Kidney (tissue), 14 donors: Measurements from ENCODE around the gene PLEKHO1. TPM values are rescaled to one million over a fixed set of nuclear protein-coding genes. Genes with fewer than 3 reads are reported as not detected.

ENCODE experiments used
- DNase-seq, 5 donors: peaks; one replicate each; pipeline ENCODE4 v3.0.0-alpha.2; 2013 to 2020
- FAIRE-seq: peaks from 2 replicates; lab custom pipeline; 2012; peaks lifted over from hg19 to GRCh38; lab: Jason Lieb, UNC
- H3K27ac ChIP-seq, 2 donors: one replicate each; pipeline ENCODE4 v1.7.0; 2013; ENCODE audit warnings: low read depth in 2 of 2, low read length in 2 of 2, inconsistent platforms in 1 of 2
- H3K27me3 ChIP-seq: one replicate; pipeline ENCODE4 v1.7.1; 2013; ENCODE audit warnings: low read length, inconsistent platforms; ENCODE audit not compliant: control insufficient read depth, insufficient read depth
- H3K36me3 ChIP-seq, 3 donors: one replicate each; pipeline versions ENCODE4 v1.7.0 to v1.7.1; 2013; ENCODE audit warnings: low read length in 3 of 3, control low read depth in 1 of 3, inconsistent platforms in 1 of 3; ENCODE audit not compliant: insufficient read depth in 3 of 3, control insufficient read depth in 2 of 3
- H3K4me1 ChIP-seq, 3 donors: one replicate each; pipeline versions ENCODE4 v1.7.0 to v1.7.1; 2013; ENCODE audit warnings: low read length in 3 of 3, inconsistent platforms in 1 of 3, low read depth in 1 of 3; ENCODE audit not compliant: control insufficient read depth in 2 of 3, insufficient read depth in 2 of 3
- H3K4me3 ChIP-seq, 3 donors: one replicate each; pipeline versions ENCODE4 v1.7.0 to v1.8.1; 2013; ENCODE audit warnings: low read length in 3 of 3, control low read depth in 1 of 3, inconsistent platforms in 1 of 3
- H3K9ac ChIP-seq, 3 donors: one replicate each; pipeline versions ENCODE4 v1.7.0 to v1.7.1; 2013; ENCODE audit warnings: low read length in 3 of 3, control low read depth in 1 of 3, inconsistent platforms in 1 of 3
- H3K9me3 ChIP-seq, 3 donors: one replicate each; pipeline versions ENCODE4 v1.7.0 to v1.7.1; 2013; ENCODE audit warnings: low read length in 3 of 3, control low read depth in 1 of 3, inconsistent platforms in 1 of 3; ENCODE audit not compliant: control insufficient read depth in 2 of 3, insufficient read depth in 1 of 3
- intact Hi-C: fragments of 100-400 bp; cut with DNase I; formaldehyde crosslinking; loops from one replicate; pipeline ENCODE4 v1.11.1; 2022
- polyA plus RNA-seq: library from polyadenylated mRNA; stranded (reverse); fragments of 350-450 nt; fragmentation: Illumina TruSeq; extraction: RNeasy Lipid Tissue Mini Kit (QIAGEN cat#74804); gene quantifications from one replicate; pipeline ENCODE4 v1.2.3, GENCODE V29; 2014; ENCODE audit warnings: low read depth, low replicate concordance; ENCODE audit not compliant: insufficient read depth
- total RNA-seq: library from RNA; stranded (reverse); fragmentation: NEBNext Ultra II Directional; extraction: Animal tissue kit (Norgen Biotek cat#: 25700); gene quantifications from one replicate; pipeline ENCODE4 v1.2.1, GENCODE V29; 2021
- TF ChIP-seq, protein P1 (sequence below): IDR thresholded peaks from 3 replicates; pipeline ENCODE4 v1.5.1; 2012; ENCODE audit warnings: mild to moderate bottlenecking, moderate library complexity, borderline replicate concordance; ENCODE audit not compliant: insufficient read depth; ENCODE audit errors: extremely low read depth
- donor health status: control.
- donor health status: control.
- donor health status: control.
- donor health status: control.
- donor health status: control.
- donor health status: DM: yes; HTN: yes; CAD: no.
- donor health status: Normal renal cell carcinoma (clear cell type).

Gene PLEKHO1
- total and polyA plus RNA-seq, 2 donors from 2014 or later, result 28.0 to 32.7 TPM

DNA sequence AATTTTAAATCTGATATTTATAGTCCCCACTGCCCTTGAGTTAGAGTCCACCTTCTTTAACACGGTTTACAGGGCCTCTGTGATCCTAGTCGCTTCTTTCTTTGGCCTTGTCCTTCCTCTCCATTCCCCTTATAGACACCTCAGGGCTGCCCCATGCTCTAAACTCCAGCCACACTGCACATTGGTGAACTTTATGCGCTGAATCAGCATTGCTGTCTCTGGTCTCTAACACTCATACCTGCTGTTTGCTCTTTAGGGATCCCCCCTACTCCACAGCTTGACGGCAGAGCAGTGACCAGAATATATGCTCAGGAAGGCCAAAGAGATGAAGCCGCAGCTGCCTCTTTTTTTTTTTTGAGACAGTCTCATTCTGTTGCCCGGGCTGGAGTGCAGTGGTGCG lies 30.2 kb downstream of the PLEKHO1 start:
- FAIRE-seq (no peak), DNase-seq (no peak)
- no peak overlapping the region for H3K9ac ChIP-seq
- H3K9me3 ChIP-seq, result no peaks in the 10 kb centered on the region
- H3K4me3 ChIP-seq, result no peak overlapping the region
- no peaks in the 10 kb centered on the region for H3K4me1 ChIP-seq
- TF ChIP-seq, protein P1, sequence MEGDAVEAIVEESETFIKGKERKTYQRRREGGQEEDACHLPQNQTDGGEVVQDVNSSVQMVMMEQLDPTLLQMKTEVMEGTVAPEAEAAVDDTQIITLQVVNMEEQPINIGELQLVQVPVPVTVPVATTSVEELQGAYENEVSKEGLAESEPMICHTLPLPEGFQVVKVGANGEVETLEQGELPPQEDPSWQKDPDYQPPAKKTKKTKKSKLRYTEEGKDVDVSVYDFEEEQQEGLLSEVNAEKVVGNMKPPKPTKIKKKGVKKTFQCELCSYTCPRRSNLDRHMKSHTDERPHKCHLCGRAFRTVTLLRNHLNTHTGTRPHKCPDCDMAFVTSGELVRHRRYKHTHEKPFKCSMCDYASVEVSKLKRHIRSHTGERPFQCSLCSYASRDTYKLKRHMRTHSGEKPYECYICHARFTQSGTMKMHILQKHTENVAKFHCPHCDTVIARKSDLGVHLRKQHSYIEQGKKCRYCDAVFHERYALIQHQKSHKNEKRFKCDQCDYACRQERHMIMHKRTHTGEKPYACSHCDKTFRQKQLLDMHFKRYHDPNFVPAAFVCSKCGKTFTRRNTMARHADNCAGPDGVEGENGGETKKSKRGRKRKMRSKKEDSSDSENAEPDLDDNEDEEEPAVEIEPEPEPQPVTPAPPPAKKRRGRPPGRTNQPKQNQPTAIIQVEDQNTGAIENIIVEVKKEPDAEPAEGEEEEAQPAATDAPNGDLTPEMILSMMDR, result no peak
- H3K27ac ChIP-seq, result no peak overlapping the region
- no peaks in the 10 kb centered on the region for H3K27me3 ChIP-seq
- intact Hi-C loops, result no loop called here
- H3K36me3 ChIP-seq, result no peaks in the 10 kb centered on the region

DNA sequence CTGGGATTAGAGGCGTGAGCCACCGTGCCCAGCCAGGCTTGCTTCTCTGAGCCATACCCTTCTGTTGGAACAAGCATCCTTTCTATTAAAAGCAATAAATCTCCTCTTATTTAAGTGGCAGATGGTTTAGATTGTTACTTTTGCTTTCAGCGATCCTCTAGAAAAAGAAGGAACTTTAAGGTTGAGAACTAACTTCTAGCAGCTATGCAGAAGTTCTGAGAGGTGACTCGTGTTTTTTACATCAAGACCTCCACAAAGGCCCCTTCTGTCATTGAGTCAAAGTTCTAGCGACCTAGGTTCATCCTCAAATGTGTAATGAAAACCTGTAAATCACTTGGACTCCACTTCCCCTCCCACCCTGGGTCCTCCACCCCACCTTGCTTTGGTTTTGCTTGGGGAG lies 30.8 kb downstream of the PLEKHO1 start:
- H3K27me3 ChIP-seq, result no peaks in the 10 kb centered on the region
- no peaks in the 10 kb centered on the region for H3K4me1 ChIP-seq
- FAIRE-seq (no peak), DNase-seq (no peak)
- H3K27ac ChIP-seq, result no peak overlapping the region
- H3K36me3 ChIP-seq, result no peaks in the 10 kb centered on the region
- TF ChIP-seq, protein P1, result no peak
- no peak overlapping the region for H3K9ac ChIP-seq
- H3K9me3 ChIP-seq, result no peaks in the 10 kb centered on the region
- intact Hi-C loops, result no loop called here
- H3K4me3 ChIP-seq, result no peak overlapping the region

DNA sequence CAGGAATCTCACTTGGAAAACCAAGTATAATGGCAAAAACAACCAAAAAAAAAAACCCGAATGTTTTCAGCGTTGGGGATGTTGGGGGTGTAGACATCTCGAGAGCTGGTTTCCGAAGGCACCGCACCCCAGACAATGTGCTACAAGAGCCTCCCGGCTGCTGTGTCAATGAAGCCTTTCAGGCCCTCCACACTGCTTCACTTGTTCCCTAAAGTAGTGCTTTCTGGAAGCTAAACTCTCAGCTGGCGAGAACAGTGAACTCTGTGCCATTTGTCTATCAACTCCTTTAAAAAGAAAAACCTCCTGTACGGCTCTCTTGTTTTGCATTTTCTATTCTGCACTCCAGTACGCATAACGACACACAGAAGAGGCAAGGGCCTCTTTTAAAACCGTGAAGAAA lies 32.5 kb downstream of the PLEKHO1 start:
- no peak overlapping the region for H3K4me3 ChIP-seq
- DNase-seq (no peak), FAIRE-seq (no peak)
- intact Hi-C loops, result no loop called here
- no peak overlapping the region for H3K9ac ChIP-seq
- H3K4me1 ChIP-seq, result no peaks in the 10 kb centered on the region
- H3K36me3 ChIP-seq, result no peaks in the 10 kb centered on the region
- no peak overlapping the region for H3K27ac ChIP-seq
- no peaks in the 10 kb centered on the region for H3K9me3 ChIP-seq
- TF ChIP-seq, protein P1, result no peak
- no peaks in the 10 kb centered on the region for H3K27me3 ChIP-seq

DNA sequence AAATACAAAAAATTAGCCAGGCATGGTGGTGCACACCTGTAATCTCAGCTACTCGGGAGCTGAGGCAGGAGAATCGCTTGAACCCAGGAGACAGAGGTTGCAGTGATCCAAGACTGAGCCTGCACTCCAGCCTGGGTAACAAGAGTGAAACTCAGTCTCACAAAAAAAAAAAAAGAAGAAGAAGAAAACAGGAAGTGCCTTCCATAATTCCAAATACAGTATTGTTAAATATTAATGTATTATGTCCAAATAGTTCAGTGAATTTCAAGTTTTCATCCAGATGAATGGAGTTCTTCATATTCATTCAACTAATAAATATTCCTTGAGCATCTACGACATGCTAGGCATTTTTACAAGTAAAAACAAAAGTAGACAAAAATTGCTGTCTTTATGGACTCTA lies 33.3 kb downstream of the PLEKHO1 start:
- intact Hi-C loops, result no loop called here
- FAIRE-seq (no peak), DNase-seq (no peak)
- Histone ChIP-seq H3K27me3 (no peaks in the 10 kb centered on the region), H3K4me3 (no peak overlapping the region), H3K27ac (no peak overlapping the region), H3K9ac (no peak overlapping the region), H3K9me3 (no peaks in the 10 kb centered on the region), H3K36me3 (no peaks in the 10 kb centered on the region), H3K4me1 (no peaks in the 10 kb centered on the region)
- TF ChIP-seq, protein P1, result no peak
